Fibroblast of gingiva (primary cell): ENCODE data around the gene AGRN.
A peak's percentile ranks its signal among the peaks of the same experiment; 100 is the strongest.
"Not testable (repeated sequence)": the region's sequence is repeated elsewhere in the genome, so short reads cannot be mapped to it uniquely, and the experiment has no call there.

ENCODE experiments used
- DNase-seq: peaks from one replicate; pipeline ENCODE4 v3.0.0-alpha.2; 2011; ENCODE audit warnings: low read depth

Gene AGRN

GRCh38 chr1:1001057-1001783 is 18.7 kb upstream of the AGRN start:
- DNase-seq: no peak

GRCh38 chr1:1003618-1004419 is 16.1 kb upstream of the AGRN start:
- DNase-seq: no peak

- DNase-seq: no peak
Measured at GRCh38 chr1:1004420-1004779, 15.5 kb upstream of the AGRN start.

- DNase-seq: no peak
Measured at GRCh38 chr1:1004780-1005697, 14.9 kb upstream of the AGRN start.

GRCh38 chr1:1005774-1006304 is 14.1 kb upstream of the AGRN start:
- DNase-seq: no peak

GRCh38 chr1:1006305-1007159 is 13.4 kb upstream of the AGRN start:
- DNase-seq: no peak

GRCh38 chr1:1010131-1010530 is 9.8 kb upstream of the AGRN start:
- DNase-seq: not testable (repeated sequence)

- no peak for DNase-seq
Measured at GRCh38 chr1:1011396-1011949, 8.4 kb upstream of the AGRN start.

GRCh38 chr1:1012736-1013104 is 7.2 kb upstream of the AGRN start:
- DNase-seq: not testable (repeated sequence)

- DNase-seq: peak; percentile 81
Measured at GRCh38 chr1:1013105-1013921, 6.6 kb upstream of the AGRN start, which contains the start of gene ISG15. ISG15 (plus strand) TSS chr1:1013497; CDS start chr1:1013574, 77 bp downstream.

- no peak for DNase-seq
Measured at GRCh38 chr1:1013922-1014648, 5.8 kb upstream of the AGRN start.

- DNase-seq: no peak
Measured at GRCh38 chr1:1014799-1015681, 4.9 kb upstream of the AGRN start.

GRCh38 chr1:1017397-1018320 is 2.3 kb upstream of the AGRN start:
- DNase-seq: not testable (repeated sequence)

GRCh38 chr1:1018321-1018685 is 1.6 kb upstream of the AGRN start:
- DNase-seq: not testable (repeated sequence)

- DNase-seq: peak; percentile 77
Measured at GRCh38 chr1:1019122-1019999, 559 bp upstream of the AGRN start.

- DNase-seq: no peak
Measured at GRCh38 chr1:1020415-1021009, 592 bp downstream of the AGRN start.
